ENCODE measurements around the gene PRIM2. TPM values are rescaled to one million over a fixed set of nuclear protein-coding genes. Genes with fewer than 3 reads are reported as not detected.
"Not testable (repeated sequence)": the region's sequence is repeated elsewhere in the genome, so short reads cannot be mapped to it uniquely, and the experiment has no call there.

The PRIM2 gene
- total RNA-seq, 1 donor from 2014 or later, result 16.2 TPM

- H3K4me3 Mint-ChIP-seq (ENCODE audit: unreplicated experiment); H3K9me3 Mint-ChIP-seq (ENCODE audit: unreplicated experiment); H3K4me1 Mint-ChIP-seq (ENCODE audit: unreplicated experiment); H3K27me3 Mint-ChIP-seq (ENCODE audit: unreplicated experiment); DNase-seq (ENCODE audit: low spot score); H3K27ac Mint-ChIP-seq (ENCODE audit: unreplicated experiment); H3K36me3 Mint-ChIP-seq (ENCODE audit: low read depth, unreplicated experiment): not testable (repeated sequence)
These were observed 143.6 kb downstream of the PRIM2 start for GRCh38 chr6:57461022-57461421.

GRCh38 chr6:57463809-57464208 is 146.4 kb downstream of the PRIM2 start:
- not testable (repeated sequence) for H3K27ac Mint-ChIP-seq (ENCODE audit: unreplicated experiment); H3K4me1 Mint-ChIP-seq (ENCODE audit: unreplicated experiment); H3K36me3 Mint-ChIP-seq (ENCODE audit: low read depth, unreplicated experiment); H3K9me3 Mint-ChIP-seq (ENCODE audit: unreplicated experiment); H3K27me3 Mint-ChIP-seq (ENCODE audit: unreplicated experiment); H3K4me3 Mint-ChIP-seq (ENCODE audit: unreplicated experiment); DNase-seq (ENCODE audit: low spot score)

GRCh38 chr6:57465968-57466367 is 148.5 kb downstream of the PRIM2 start:
- not testable (repeated sequence) for H3K36me3 Mint-ChIP-seq (ENCODE audit: low read depth, unreplicated experiment); H3K27ac Mint-ChIP-seq (ENCODE audit: unreplicated experiment); H3K27me3 Mint-ChIP-seq (ENCODE audit: unreplicated experiment); H3K4me1 Mint-ChIP-seq (ENCODE audit: unreplicated experiment); H3K9me3 Mint-ChIP-seq (ENCODE audit: unreplicated experiment); H3K4me3 Mint-ChIP-seq (ENCODE audit: unreplicated experiment); DNase-seq (ENCODE audit: low spot score)

GRCh38 chr6:57469072-57469471 is 151.6 kb downstream of the PRIM2 start:
- no peak overlapping the region for H3K4me3 Mint-ChIP-seq (ENCODE audit: unreplicated experiment)
- no peaks in the 10 kb centered on the region for H3K36me3 Mint-ChIP-seq (ENCODE audit: low read depth, unreplicated experiment)
- H3K27me3 Mint-ChIP-seq (ENCODE audit: unreplicated experiment), result no peaks in the 10 kb centered on the region
- H3K27ac Mint-ChIP-seq (ENCODE audit: unreplicated experiment), result no peak overlapping the region
- DNase-seq (ENCODE audit: low spot score), result no peak
- peaks cover 7% of the 10 kb centered on the region for H3K4me1 Mint-ChIP-seq (ENCODE audit: unreplicated experiment)
- H3K9me3 Mint-ChIP-seq (ENCODE audit: unreplicated experiment), result no peaks in the 10 kb centered on the region
- no peak for TF ChIP-seq CTCF (IDR thresholded peaks at IDR 0.05; ENCODE audit: unreplicated experiment)

- H3K27me3 Mint-ChIP-seq (ENCODE audit: unreplicated experiment); H3K36me3 Mint-ChIP-seq (ENCODE audit: low read depth, unreplicated experiment); H3K27ac Mint-ChIP-seq (ENCODE audit: unreplicated experiment); H3K9me3 Mint-ChIP-seq (ENCODE audit: unreplicated experiment); H3K4me3 Mint-ChIP-seq (ENCODE audit: unreplicated experiment); DNase-seq (ENCODE audit: low spot score); H3K4me1 Mint-ChIP-seq (ENCODE audit: unreplicated experiment): not testable (repeated sequence)
These were observed 152.7 kb downstream of the PRIM2 start for GRCh38 chr6:57470148-57470547.

- H3K36me3 Mint-ChIP-seq (ENCODE audit: low read depth, unreplicated experiment); H3K9me3 Mint-ChIP-seq (ENCODE audit: unreplicated experiment): not testable (repeated sequence)
These were observed 154.0 kb downstream of the PRIM2 start for GRCh38 chr6:57471314-57471864.

GRCh38 chr6:57472861-57473362 is 155.5 kb downstream of the PRIM2 start:
- not testable (repeated sequence) for H3K36me3 Mint-ChIP-seq (ENCODE audit: low read depth, unreplicated experiment); H3K27ac Mint-ChIP-seq (ENCODE audit: unreplicated experiment); H3K4me3 Mint-ChIP-seq (ENCODE audit: unreplicated experiment); H3K9me3 Mint-ChIP-seq (ENCODE audit: unreplicated experiment); H3K27me3 Mint-ChIP-seq (ENCODE audit: unreplicated experiment); H3K4me1 Mint-ChIP-seq (ENCODE audit: unreplicated experiment); DNase-seq (ENCODE audit: low spot score)

More at GRCh38 chr6:57471314-57471864, 154.0 kb downstream of the PRIM2 start:
- H3K27ac Mint-ChIP-seq (ENCODE audit: unreplicated experiment); DNase-seq (ENCODE audit: low spot score); H3K27me3 Mint-ChIP-seq (ENCODE audit: unreplicated experiment); H3K4me1 Mint-ChIP-seq (ENCODE audit: unreplicated experiment); H3K4me3 Mint-ChIP-seq (ENCODE audit: unreplicated experiment): not testable (repeated sequence)

GRCh38 chr6:57474862-57475475 is 157.5 kb downstream of the PRIM2 start:
- not testable (repeated sequence) for H3K4me3 Mint-ChIP-seq (ENCODE audit: unreplicated experiment)

GRCh38 chr6:57475656-57476055 is 158.2 kb downstream of the PRIM2 start:
- not testable (repeated sequence) for H3K27me3 Mint-ChIP-seq (ENCODE audit: unreplicated experiment); H3K4me3 Mint-ChIP-seq (ENCODE audit: unreplicated experiment); DNase-seq (ENCODE audit: low spot score); H3K27ac Mint-ChIP-seq (ENCODE audit: unreplicated experiment); H3K36me3 Mint-ChIP-seq (ENCODE audit: low read depth, unreplicated experiment); H3K4me1 Mint-ChIP-seq (ENCODE audit: unreplicated experiment); H3K9me3 Mint-ChIP-seq (ENCODE audit: unreplicated experiment)

More at GRCh38 chr6:57474862-57475475, 157.5 kb downstream of the PRIM2 start:
- not testable (repeated sequence) for DNase-seq (ENCODE audit: low spot score); H3K4me1 Mint-ChIP-seq (ENCODE audit: unreplicated experiment); H3K27ac Mint-ChIP-seq (ENCODE audit: unreplicated experiment); H3K9me3 Mint-ChIP-seq (ENCODE audit: unreplicated experiment); H3K36me3 Mint-ChIP-seq (ENCODE audit: low read depth, unreplicated experiment); H3K27me3 Mint-ChIP-seq (ENCODE audit: unreplicated experiment)

GRCh38 chr6:57480194-57480593 is 162.8 kb downstream of the PRIM2 start:
- H3K4me1 Mint-ChIP-seq (ENCODE audit: unreplicated experiment); H3K4me3 Mint-ChIP-seq (ENCODE audit: unreplicated experiment); DNase-seq (ENCODE audit: low spot score); H3K9me3 Mint-ChIP-seq (ENCODE audit: unreplicated experiment); H3K36me3 Mint-ChIP-seq (ENCODE audit: low read depth, unreplicated experiment); H3K27ac Mint-ChIP-seq (ENCODE audit: unreplicated experiment); H3K27me3 Mint-ChIP-seq (ENCODE audit: unreplicated experiment): not testable (repeated sequence)

- H3K4me3 Mint-ChIP-seq (ENCODE audit: unreplicated experiment); H3K36me3 Mint-ChIP-seq (ENCODE audit: low read depth, unreplicated experiment); DNase-seq (ENCODE audit: low spot score); H3K27ac Mint-ChIP-seq (ENCODE audit: unreplicated experiment); H3K9me3 Mint-ChIP-seq (ENCODE audit: unreplicated experiment); H3K4me1 Mint-ChIP-seq (ENCODE audit: unreplicated experiment); H3K27me3 Mint-ChIP-seq (ENCODE audit: unreplicated experiment): not testable (repeated sequence)
These were observed 163.7 kb downstream of the PRIM2 start for GRCh38 chr6:57481121-57481520.
